HG02763 (cell line): Measurements from ENCODE around the gene SMAD1.
"Not testable (repeated sequence)": the region's sequence is repeated elsewhere in the genome, so short reads cannot be mapped to it uniquely, and the experiment has no call there.

Source experiments
- ATAC-seq: cut with Tn5 transposase; IDR thresholded peaks from one replicate; pipeline ENCODE4 v1.9.1; 2021; ENCODE audit warnings: mild to moderate bottlenecking, moderate library complexity; ENCODE audit not compliant: unreplicated experiment

The SMAD1 gene

GRCh38 chr4:145554691-145555090, 73.0 kb downstream of the SMAD1 start:
- ATAC-seq = no peak

- ATAC-seq = peak; percentile 84
Measured at GRCh38 chr4:145557720-145558119, 76.1 kb downstream of the SMAD1 start.

GRCh38 chr4:145563293-145563985, 81.8 kb downstream of the SMAD1 start:
- ATAC-seq = no peak

GRCh38 chr4:145564540-145564939, 82.9 kb downstream of the SMAD1 start:
- ATAC-seq = no peak

- no peak for ATAC-seq
Measured at GRCh38 chr4:145565328-145565727, 83.7 kb downstream of the SMAD1 start.

GRCh38 chr4:145566086-145566708, 84.5 kb downstream of the SMAD1 start:
- ATAC-seq = no peak

DNA sequence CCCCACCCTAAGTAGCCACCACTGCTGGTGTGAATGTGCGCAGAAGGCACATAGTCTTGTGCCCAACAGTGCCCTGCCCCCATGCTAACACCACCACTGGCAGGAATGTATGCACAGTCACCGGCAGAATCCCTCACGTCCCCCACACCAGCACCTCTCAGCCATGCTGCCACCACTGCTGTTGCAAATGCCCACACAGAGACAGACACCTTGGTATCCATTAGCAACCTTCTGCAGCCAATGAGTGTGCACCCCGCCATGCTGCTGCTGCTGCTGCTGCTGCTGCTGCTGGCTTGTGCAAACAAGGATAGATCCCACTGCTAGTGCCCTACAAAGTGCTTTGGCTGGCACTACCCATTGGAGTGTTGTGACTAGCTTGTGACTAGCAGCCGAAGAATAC, 85.1 kb downstream of the SMAD1 start:
- ATAC-seq = no peak

- no peak for ATAC-seq
Measured at GRCh38 chr4:145567516-145567915, 85.9 kb downstream of the SMAD1 start.

DNA sequence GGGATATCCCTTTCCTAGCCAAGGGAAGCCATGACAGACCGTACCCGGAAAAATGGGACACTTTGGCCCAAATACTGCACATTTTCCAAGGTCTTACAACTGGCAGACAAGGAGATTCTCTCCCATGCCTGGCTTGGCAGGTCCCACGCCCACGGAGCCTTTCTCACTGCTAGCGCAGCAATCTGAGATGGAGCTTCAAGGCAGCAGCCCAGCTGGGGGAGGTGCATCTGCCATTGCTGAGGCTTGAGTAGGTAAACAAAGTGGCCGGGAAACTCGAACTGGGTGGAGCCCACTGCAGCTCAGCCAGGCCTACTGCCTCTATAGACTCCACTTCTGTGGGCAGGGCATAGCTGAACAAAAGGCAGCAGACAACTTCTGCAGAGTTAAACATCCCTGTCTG, 92.9 kb downstream of the SMAD1 start:
- ATAC-seq = not testable (repeated sequence)

DNA sequence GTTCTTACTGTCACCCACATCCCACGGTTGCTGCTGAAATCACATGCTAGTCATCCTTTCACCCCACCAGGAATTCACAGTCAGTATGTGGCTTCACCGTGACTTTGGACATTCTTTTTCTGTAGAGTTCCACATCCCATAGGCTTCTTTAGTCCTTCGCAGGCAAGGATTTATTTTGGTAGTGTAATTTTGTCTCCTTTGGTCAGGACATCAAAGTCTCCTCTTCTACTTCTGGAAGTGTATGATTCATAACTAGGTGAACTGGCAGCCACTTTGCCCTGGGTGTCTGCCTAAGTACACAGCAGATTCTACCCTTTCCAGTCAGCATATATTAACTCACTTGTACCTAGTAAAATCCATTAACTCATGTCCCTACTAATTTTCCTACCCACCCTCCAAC, 99.3 kb downstream of the SMAD1 start:
- ATAC-seq = no peak

- ATAC-seq = no peak
Measured at GRCh38 chr4:145583191-145584055, 101.8 kb downstream of the SMAD1 start.

GRCh38 chr4:145587088-145587754, 105.6 kb downstream of the SMAD1 start:
- no peak for ATAC-seq

DNA sequence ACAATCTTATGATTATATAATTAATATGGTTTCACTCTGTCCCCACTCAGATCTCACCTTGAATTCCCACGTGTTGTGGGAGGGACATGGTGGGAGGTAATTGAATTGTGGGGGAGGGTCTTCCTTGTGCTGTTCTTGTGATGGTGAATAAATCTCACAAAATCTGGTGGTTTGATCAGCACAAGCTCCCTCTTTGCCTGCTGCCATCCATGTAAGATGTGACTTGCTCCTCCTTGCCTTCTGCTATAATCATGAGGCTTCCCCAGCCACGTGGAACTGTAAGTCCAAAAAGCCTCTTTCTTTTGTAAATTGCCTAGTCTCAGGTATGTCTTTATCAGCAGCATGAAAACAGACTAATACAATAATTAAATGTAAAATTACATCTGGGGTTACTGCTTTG, 107.7 kb downstream of the SMAD1 start:
- not testable (repeated sequence) for ATAC-seq

GRCh38 chr4:145589916-145590702, 108.5 kb downstream of the SMAD1 start:
- no peak for ATAC-seq

GRCh38 chr4:145602129-145602760, 120.6 kb downstream of the SMAD1 start:
- ATAC-seq = no peak

DNA sequence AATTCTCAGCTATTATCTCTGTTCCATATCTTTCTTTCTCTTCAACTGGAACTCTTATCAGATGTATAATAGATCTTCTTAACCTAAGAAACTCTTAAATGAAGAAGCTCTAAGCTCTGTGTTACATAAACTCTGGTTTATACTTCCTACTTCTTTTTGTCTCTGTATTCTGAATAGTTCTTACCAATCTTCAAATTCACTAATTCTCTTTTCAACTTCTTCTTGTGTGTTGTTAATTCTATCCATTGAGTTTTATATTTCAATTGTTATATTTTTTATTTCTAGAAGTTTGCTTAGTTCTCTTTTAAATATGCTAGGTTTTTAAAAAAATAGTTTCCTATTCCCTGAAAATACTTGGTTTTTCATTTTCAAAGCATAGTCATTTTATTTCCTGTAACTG, 124.3 kb downstream of the SMAD1 start:
- ATAC-seq = no peak
